ENCODE data around the gene SDF4.
"Not testable (repeated sequence)": the region's sequence is repeated elsewhere in the genome, so short reads cannot be mapped to it uniquely, and the experiment has no call there.

SDF4 gene

DNA sequence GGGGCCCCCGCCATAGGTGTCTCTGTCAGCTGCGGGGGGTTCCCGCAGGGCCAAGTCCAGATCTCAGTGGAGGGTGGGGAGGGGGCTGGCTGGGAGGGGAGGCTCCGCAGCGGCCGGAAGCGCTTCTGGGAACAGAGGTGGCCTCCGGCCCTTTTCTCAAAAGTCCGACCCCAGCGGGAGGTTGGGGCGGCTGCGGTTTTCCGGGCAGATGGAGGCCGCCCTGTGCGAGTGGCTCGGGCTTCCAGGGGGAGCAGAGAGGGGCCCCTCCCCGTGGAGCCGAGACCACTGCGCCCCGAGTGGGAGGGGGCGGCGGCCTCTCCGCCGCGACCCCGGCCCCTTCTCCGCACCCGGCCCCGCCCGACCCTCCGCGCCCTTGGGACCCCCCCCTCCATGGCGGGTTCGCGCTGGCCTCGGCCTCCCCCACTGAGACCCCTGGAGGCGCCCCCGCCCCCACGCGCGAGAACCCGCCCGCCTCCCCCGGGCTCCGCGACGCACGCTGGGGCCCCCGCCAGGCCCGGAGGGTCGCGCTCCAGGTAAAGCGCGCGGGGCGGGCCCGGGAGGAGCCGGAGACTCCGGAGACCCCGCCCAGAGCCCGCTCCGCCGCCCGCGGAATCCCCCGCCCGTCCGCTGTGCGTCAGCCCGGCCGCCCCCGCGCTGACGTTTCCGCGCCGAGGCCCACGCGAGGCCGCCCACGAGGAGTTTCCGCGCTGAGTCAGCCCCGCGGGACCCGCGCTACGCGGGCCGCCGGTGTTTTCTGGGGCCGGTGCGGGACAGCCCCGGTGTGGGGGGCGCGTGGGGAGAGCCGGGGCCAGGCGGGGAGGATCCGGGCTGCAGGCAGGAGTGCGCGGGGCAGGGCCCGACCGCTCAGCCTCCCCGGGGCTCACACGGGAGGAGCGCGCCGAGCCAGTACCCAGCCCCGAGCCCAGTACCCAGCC is 30.7 kb downstream of the SDF4 start:
- no peak overlapping the region; the same call in 1 of the 2 replicates for H3K4me3 ChIP-seq (ENCODE audit: low read length)
- no peak for TF ChIP-seq ZNF274 (IDR thresholded peaks at IDR 0.05; ENCODE audit: low read depth, low read length)

DNA sequence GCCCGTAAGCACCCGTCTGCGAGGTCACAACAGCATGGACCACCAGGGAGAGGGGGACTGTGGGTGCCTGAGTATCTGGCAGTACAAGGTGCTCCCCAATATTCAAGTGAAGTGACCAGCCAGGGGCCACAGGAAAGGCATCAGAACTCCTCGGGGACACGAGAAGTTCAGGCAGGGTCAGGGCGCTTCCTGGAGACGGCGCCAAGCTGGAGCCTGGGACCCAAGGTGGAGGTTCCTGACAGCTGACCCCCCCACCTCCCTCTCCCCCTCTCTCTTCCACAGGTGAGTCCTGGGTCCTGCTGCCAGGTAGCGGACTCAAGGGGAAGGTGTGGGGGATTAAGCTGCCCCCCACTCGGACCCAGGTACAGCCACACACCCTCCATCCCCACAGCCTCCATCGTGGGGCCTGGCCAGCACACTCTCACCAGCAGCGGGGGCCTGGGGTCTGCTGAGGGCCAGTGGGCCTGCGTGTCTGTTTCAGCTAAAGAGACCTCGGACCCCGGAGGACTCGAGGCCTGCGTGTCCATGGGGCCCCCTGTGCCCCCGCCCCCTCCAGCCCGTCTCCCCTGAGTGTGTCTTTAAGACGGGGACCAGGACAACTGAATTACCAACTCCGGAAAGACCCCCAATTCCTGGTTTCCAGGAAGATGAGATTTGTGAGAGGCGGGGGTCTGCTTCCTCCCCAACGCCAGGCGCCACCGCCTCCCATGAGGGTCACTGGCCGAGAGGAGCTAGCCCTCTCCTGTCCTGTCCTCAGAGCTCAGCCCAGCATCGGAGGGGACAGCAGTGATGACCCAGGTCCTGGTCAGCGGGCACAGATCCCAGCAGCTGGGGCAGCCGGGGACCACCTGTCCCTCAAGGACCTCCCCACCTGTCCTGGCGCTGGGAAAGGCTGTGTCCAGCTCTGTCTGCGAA is 31.6 kb downstream of the SDF4 start:
- H3K4me3 ChIP-seq (ENCODE audit: low read length), result no peak overlapping the region
- no peak for TF ChIP-seq ZNF274 (IDR thresholded peaks at IDR 0.05; ENCODE audit: low read depth, low read length)

DNA sequence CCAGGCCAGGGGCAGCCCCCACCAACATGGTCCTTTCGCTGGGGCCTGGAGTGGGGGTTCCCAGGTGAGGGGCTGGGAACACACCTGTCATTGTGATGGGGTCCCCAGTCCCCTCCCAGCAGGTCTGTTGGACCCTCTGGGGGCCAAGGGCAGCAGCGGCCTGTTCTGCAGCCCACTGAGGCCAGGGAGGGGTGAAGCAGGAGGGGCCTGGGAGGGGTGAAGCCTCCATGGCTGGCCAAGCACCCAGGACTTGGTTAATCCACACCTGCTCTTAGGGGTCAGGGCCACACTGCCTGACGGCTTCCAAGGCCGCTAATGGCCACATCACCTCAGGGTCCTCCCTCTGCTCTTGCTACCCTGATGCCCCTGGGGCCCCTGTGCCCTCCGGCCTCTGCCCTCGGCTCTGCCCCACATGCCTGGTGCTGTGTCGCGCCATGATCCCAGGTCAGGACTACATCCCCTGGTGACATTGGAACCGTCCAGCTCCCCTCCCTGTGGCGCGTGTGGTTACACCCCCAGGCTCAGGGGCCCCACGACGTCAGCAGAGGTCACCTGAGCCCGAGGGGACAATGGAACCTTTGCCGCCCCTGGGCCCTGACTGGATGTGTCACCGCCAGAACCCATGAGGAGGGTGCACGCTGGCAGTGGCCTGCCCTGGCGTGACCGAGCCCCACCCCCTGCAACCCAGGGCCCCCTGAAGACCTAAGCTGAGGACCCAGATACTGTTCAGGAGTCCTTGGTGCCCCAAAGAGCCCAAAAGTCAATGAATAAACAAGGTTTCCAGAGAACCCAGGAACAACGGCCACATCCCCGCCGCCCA is 32.5 kb downstream of the SDF4 start:
- TF ChIP-seq ZNF274 (IDR thresholded peaks at IDR 0.05; ENCODE audit: low read depth, low read length), result no peak
- H3K4me3 ChIP-seq (ENCODE audit: low read length), result no peak overlapping the region

DNA sequence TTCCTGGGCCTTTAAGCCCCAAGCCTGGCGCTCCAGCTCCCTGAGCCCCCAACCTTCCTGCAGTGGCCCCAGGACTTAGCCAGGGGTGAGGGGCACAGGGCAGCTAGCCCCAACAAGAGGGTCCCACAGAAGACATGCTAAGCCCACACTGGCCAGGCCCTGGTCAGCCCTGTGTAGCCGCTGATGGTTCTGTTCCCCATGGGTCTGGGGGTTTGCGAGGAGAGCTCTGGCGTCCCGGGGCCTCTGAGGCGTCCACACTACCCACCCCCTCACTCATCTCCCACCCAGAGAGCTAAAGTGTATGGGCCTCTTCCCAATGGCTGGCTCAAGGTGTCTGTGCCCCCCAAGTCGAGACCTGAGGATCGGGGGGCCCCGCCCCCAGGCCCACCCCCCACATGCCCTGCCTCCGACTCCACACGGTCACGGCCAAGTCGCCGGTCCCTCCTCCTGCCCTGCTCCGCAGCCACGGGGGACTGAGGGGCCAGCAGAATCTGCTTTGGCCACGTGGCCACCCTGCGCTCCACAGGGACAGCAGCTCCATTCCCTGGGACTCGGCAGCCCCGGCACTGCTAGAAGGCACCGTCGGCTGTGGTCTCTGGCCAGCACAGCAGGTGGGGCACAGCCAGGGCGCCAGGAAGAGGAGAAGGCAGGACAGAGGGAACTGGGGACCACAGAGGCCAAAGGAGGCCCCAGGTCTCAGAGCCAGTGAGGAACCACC is 33.2 kb downstream of the SDF4 start:
- no peak for TF ChIP-seq ZNF274 (IDR thresholded peaks at IDR 0.05; ENCODE audit: low read depth, low read length)
- no peak overlapping the region for H3K4me3 ChIP-seq (ENCODE audit: low read length)

DNA sequence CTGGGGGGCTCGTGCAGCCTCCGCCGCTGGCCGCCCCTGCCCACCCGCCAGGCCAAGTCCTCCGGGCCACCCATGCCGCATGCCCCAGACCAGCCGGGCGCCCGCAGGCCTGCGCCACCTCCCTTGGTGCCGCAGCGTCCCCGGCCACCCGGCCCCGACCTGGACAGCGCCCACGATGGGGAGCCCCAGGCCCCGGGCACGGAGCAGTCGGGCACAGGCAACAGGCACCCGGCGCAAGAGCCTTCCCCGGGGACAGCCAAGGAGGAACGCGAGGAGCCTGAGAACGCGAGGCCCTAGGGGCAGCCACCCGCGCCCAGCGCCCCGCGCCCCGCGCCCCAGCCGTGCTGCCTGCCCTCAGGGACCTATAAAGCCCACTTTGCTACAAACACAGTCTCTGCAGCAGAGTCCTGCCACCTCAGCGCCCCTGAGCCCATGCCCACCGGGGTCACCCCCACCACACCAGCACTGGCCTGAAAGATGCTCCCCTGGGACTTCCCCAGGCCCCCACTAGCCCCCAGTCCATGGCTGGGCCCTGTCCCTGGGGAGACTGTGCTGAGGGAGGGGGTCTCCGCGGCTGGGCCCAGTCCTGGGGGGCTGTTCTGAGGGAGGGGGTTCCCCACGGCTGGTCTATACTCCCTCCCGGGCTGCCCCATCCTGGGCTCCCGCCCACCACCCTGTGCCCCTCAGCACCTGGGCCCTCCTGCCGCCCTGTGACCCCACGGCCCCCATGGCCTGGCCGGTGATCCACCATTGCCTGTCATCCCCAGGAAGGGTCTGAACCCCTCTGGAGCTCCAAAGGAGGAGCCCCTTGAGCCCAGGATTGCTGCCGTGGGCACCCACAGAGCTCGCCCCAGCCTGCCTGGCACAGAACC is 34.0 kb downstream of the SDF4 start:
- TF ChIP-seq ZNF274 (IDR thresholded peaks at IDR 0.05; ENCODE audit: low read depth, low read length), result no peak
- no peak overlapping the region for H3K4me3 ChIP-seq (ENCODE audit: low read length)

DNA sequence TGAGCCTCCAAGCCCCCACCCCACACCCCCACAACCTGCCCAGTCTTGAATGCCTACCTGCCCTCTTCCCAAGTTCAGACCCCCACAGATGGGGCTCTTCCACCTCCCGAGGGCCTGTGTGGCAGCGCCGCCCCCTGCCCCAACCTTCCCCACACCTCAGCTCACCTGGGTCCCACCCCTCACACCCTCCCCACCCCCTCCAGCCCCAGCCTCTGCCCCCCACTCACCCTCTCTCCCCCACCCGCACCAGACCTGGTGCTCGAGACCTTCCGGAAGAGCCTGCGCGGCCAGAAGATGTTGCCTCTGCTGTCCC is 34.7 kb downstream of the SDF4 start:
- H3K4me3 ChIP-seq (ENCODE audit: low read length), result no peak overlapping the region
- TF ChIP-seq ZNF274 (IDR thresholded peaks at IDR 0.05; ENCODE audit: low read depth, low read length), result no peak

DNA sequence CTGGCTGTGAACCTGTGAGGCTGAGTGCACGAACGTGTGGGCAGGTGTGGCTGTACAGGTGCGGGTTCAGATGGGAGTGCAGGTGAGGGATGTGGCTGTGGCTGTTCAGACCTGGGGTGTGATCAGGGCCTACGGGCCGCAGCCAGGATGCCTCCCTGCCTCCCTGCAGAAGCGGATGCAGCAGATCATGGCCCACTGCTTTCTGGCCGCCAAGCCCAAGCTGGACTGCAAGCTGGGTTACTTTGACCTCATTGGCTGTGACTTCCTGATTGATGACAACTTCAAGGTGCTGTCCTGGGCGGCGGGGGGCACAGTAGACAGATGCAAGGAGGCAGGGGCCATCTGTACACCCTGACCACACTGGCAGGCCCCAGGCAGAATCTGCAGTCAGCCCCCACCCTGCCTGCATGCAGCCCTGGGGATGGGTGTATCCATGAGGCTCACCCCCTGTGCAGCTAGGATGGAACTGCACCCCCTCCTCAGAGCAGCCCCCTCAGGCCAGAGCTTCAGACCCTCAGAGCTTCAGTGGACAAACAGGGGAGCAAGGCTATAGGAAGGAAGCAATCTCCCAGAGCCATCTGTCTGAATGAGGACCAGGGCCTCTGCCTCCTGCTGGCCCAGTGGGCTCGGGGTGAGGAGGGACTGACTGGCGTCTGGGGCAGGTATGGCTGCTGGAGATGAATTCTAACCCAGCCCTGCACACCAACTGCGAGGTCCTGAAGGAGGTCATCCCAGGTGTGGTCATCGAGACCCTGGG is 35.2 kb downstream of the SDF4 start:
- no peak overlapping the region for H3K4me3 ChIP-seq (ENCODE audit: low read length)
- no peak for TF ChIP-seq ZNF274 (IDR thresholded peaks at IDR 0.05; ENCODE audit: low read depth, low read length)

DNA sequence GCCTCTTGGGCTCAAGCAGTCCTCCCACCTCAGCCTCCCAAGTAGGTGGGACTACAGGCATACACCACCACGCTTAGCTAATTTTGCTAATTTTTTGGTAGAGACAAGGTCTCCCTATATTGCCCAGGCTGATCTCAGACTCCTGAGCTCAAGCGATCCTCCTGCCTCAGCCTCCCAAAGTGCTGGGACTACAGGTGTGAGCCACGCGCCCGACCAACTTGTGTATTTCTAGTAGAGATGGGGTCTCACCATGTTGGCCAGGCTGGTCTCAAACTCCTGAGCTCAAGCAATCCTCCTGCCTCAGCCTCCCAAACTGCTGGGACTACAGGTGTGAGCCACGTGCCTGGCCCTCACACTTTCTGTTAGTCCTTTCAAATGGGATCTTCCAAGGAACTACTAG is 36.1 kb downstream of the SDF4 start:
- H3K4me3 ChIP-seq (ENCODE audit: low read length), result not testable (repeated sequence)

DNA sequence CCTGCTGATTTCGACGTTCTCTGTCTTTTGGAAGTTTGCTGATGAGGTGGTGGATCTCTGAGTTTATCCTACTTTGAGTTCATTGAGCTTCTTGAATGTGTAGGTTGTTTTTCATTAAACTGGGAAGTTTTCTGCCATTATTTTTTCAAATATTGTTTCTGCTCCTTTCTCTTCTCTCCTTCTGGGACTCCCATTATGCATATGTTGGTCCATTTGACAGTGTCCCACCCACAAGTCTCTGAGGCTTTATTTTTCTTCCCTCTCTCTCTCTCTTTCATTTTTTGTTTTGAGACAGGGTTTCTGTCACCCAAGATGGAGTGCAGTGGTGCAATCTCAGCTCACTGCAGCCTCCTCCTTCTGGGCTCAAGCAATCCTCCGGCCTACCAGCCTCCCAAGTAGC is 37.1 kb downstream of the SDF4 start:
- no peak overlapping the region for H3K4me3 ChIP-seq (ENCODE audit: low read length)
- no peak for TF ChIP-seq ZNF274 (IDR thresholded peaks at IDR 0.05; ENCODE audit: low read depth, low read length)

DNA sequence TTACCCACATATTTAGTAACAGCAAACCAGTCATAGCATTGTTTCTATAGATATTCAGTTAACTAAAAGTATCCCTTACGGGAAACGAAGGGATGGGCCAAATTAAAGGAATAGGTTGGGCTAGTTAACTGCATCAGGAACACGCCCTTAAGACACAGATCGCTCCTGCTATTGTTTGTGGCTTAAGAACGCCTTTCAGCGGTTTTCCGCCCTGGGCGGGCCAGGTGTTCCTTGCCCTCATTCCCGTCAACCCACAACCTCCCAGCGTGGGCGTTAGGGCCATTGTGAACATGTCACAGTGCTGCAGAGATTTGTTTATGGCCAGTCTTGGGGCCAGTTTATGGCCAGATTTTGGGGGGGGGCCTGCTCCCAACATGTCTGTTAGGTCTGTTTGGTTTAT is 40.1 kb downstream of the SDF4 start:
- TF ChIP-seq ZNF274 (IDR thresholded peaks at IDR 0.05; ENCODE audit: low read depth, low read length), result no peak
- H3K4me3 ChIP-seq (ENCODE audit: low read length), result no peak overlapping the region

DNA sequence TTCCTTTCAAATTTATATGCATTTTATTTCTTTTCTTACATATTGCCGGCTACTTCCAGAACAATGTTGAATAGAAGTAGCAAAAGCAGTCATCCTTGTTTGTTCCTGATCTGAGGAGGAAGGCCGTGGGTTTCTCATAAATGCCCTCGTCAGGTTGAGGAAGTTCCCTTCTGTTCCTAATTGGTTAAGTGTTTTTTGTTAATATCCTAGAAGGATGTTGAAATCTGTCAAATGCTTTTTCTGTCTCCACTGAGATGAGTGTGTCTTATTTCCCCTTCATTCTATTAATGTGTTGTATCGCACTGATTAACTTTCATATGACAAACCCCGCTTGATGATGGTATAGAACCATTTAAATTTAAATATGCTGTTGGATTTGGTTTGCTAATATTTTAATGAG is 42.7 kb downstream of the SDF4 start:
- TF ChIP-seq ZNF274 (IDR thresholded peaks at IDR 0.05; ENCODE audit: low read depth, low read length), result no peak
- H3K4me3 ChIP-seq (ENCODE audit: low read length), result no peak overlapping the region

DNA sequence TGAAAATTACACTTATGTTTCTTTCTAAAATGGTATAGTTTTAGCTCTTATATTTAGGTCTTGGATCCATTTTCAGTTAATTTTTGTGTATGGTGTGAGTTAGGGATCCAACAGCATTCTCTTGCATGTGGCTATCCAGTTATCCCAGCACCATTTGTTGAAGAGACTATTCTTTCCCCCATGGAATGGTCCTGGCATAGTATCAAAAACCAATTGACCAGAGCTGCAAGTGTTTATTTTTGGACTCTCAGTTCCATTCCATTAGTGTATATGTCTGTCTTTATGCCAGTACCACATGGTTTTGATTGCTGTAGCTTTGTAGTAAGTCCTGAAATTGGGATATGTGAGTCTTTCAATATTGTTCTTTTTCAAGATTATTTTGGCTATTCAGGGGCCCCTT is 43.9 kb downstream of the SDF4 start:
- no peak overlapping the region for H3K4me3 ChIP-seq (ENCODE audit: low read length)
- no peak for TF ChIP-seq ZNF274 (IDR thresholded peaks at IDR 0.05; ENCODE audit: low read depth, low read length)

Measured in GM08714 (cell line).